ENCODE measurements around the gene TWIST2.

GRCh38 chr2:238921681-238922319 lies 73.9 kb downstream of the TWIST2 start:
- TF ChIP-seq POLR2A (IDR thresholded peaks at IDR 0.05) = no peak
- TF ChIP-seq, protein P1, sequence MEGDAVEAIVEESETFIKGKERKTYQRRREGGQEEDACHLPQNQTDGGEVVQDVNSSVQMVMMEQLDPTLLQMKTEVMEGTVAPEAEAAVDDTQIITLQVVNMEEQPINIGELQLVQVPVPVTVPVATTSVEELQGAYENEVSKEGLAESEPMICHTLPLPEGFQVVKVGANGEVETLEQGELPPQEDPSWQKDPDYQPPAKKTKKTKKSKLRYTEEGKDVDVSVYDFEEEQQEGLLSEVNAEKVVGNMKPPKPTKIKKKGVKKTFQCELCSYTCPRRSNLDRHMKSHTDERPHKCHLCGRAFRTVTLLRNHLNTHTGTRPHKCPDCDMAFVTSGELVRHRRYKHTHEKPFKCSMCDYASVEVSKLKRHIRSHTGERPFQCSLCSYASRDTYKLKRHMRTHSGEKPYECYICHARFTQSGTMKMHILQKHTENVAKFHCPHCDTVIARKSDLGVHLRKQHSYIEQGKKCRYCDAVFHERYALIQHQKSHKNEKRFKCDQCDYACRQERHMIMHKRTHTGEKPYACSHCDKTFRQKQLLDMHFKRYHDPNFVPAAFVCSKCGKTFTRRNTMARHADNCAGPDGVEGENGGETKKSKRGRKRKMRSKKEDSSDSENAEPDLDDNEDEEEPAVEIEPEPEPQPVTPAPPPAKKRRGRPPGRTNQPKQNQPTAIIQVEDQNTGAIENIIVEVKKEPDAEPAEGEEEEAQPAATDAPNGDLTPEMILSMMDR (IDR thresholded peaks at IDR 0.05) = no peak
- TF ChIP-seq EP300 (IDR thresholded peaks at IDR 0.05) = no peak
